Measurements from ENCODE around the gene SIGLECL1. TPM values are rescaled to one million over a fixed set of nuclear protein-coding genes. Genes with fewer than 3 reads are reported as not detected.

SIGLECL1 gene
- polyA plus RNA-seq, 1 donor from 2014 or later: not detected

- H3K27ac ChIP-seq (ENCODE audit: low read length): no peak overlapping the region
- TF ChIP-seq REST (IDR thresholded peaks at IDR 0.05; ENCODE audit: borderline replicate concordance) (no peak), POLR2AphosphoS5 (IDR thresholded peaks at IDR 0.05) (no peak), TAF1 (IDR thresholded peaks at IDR 0.05; ENCODE audit: low read depth) (no peak), EP300 (conservative IDR thresholded peaks at IDR 0.05; ENCODE audit: poor library complexity, severe bottlenecking) (no peak), MXI1 (conservative IDR thresholded peaks at IDR 0.05; ENCODE audit: poor library complexity, severe bottlenecking) (no peak), CTCF (IDR thresholded peaks at IDR 0.05; ENCODE audit: poor library complexity, severe bottlenecking) (no peak), EZH2 (IDR thresholded peaks at IDR 0.05; ENCODE audit: borderline replicate concordance, insufficient read depth, low read length, poor library complexity, severe bottlenecking) (no peak), SMC3 (conservative IDR thresholded peaks at IDR 0.05; ENCODE audit: poor library complexity) (no peak), RAD21 (conservative IDR thresholded peaks at IDR 0.05) (no peak)
- no peak overlapping the region for H2AFZ ChIP-seq (ENCODE audit: low read depth, low read length)
- no peak overlapping the region for H3K4me2 ChIP-seq (ENCODE audit: low read length)
- no peaks in the 10 kb centered on the region for H3K36me3 ChIP-seq (ENCODE audit: insufficient read depth, low read length)
- no peak overlapping the region for H3K4me3 ChIP-seq (ENCODE audit: low read length)
- H3K79me2 ChIP-seq (replicated peaks; ENCODE audit: insufficient read depth, low read length): no peaks in the 10 kb centered on the region
- H3K9ac ChIP-seq (ENCODE audit: low read length): no peak overlapping the region
- no peaks in the 10 kb centered on the region for H3K9me2 ChIP-seq (ENCODE audit: insufficient read depth, low read length)
- H3K9me3 ChIP-seq (ENCODE audit: low read length): no peaks in the 10 kb centered on the region
- no peaks in the 10 kb centered on the region for H4K20me1 ChIP-seq (ENCODE audit: insufficient read depth)
- no peaks in the 10 kb centered on the region for H3K27me3 ChIP-seq (ENCODE audit: insufficient read depth, low read depth, low read length)
- H3F3A ChIP-seq (ENCODE audit: insufficient read depth, low read length, poor library complexity, severe bottlenecking): no peaks in the 10 kb centered on the region
Observed at GRCh38 chr19:51247972-51248590, 2.8 kb upstream of the SIGLECL1 start.

GRCh38 chr19:51251468-51251820 is 564 bp downstream of the SIGLECL1 start:
- Histone ChIP-seq H3K36me3 (ENCODE audit: insufficient read depth, low read length) (no peaks in the 10 kb centered on the region), H3K27me3 (ENCODE audit: insufficient read depth, low read depth, low read length) (no peaks in the 10 kb centered on the region), H3K9me3 (ENCODE audit: low read length) (no peaks in the 10 kb centered on the region), H3K27ac (ENCODE audit: low read length) (no peak overlapping the region), H3F3A (ENCODE audit: insufficient read depth, low read length, poor library complexity, severe bottlenecking) (no peaks in the 10 kb centered on the region), H3K9me2 (ENCODE audit: insufficient read depth, low read length) (no peaks in the 10 kb centered on the region), H3K9ac (ENCODE audit: low read length) (no peak overlapping the region), H3K79me2 (replicated peaks; ENCODE audit: insufficient read depth, low read length) (no peaks in the 10 kb centered on the region), H3K4me3 (ENCODE audit: low read length) (no peak overlapping the region), H3K4me2 (ENCODE audit: low read length) (no peak overlapping the region), H4K20me1 (ENCODE audit: insufficient read depth) (no peaks in the 10 kb centered on the region), H2AFZ (ENCODE audit: low read depth, low read length) (no peak overlapping the region)
- no peak for TF ChIP-seq REST (IDR thresholded peaks at IDR 0.05; ENCODE audit: borderline replicate concordance)
- no peak for TF ChIP-seq EP300 (conservative IDR thresholded peaks at IDR 0.05; ENCODE audit: poor library complexity, severe bottlenecking)
- TF ChIP-seq TAF1 (IDR thresholded peaks at IDR 0.05; ENCODE audit: low read depth): no peak
- no peak for TF ChIP-seq MXI1 (conservative IDR thresholded peaks at IDR 0.05; ENCODE audit: poor library complexity, severe bottlenecking)
- TF ChIP-seq POLR2AphosphoS5 (IDR thresholded peaks at IDR 0.05): no peak
- no peak for TF ChIP-seq SMC3 (conservative IDR thresholded peaks at IDR 0.05; ENCODE audit: poor library complexity)
- no peak for TF ChIP-seq EZH2 (IDR thresholded peaks at IDR 0.05; ENCODE audit: borderline replicate concordance, insufficient read depth, low read length, poor library complexity, severe bottlenecking)
- no peak for TF ChIP-seq CTCF (IDR thresholded peaks at IDR 0.05; ENCODE audit: poor library complexity, severe bottlenecking)
- TF ChIP-seq RAD21 (conservative IDR thresholded peaks at IDR 0.05): no peak

Measured in neural cell (in vitro differentiated cells).